T47D (cell line): ENCODE data around the gene IRF9.

Experiments
- DNase-seq, 2 experiments: peaks; one replicate each; pipeline versions ENCODE4 v3.0.0 to v3.0.0-alpha.2; 2011 to 2012; ENCODE audit warnings: low read depth in 1 of 2, low spot score in 1 of 2
- JUND ChIP-seq: IDR thresholded peaks from 2 replicates; pipeline ENCODE4 v1.6.1; 2012; ENCODE audit warnings: low read depth
- in situ Hi-C: cut with HindIII; loops from 2 replicates; pipeline ENCODE4 v1.10.0; 2016; ENCODE audit warnings: low sequenced_read_pairs, low pct_unique_long_range_greater_than_20kb

Gene IRF9

GRCh38 chr14:24162093-24162492 is 1.0 kb downstream of the IRF9 start:
- in situ Hi-C loops: no loop called here
- no peak for DNase-seq
- no peak for TF ChIP-seq JUND

- TF ChIP-seq JUND: no peak
- in situ Hi-C loops: no loop called here
- DNase-seq: no peak
Measured at GRCh38 chr14:24164518-24164991, 3.5 kb downstream of the IRF9 start.

- no peak for TF ChIP-seq JUND
- no peak for DNase-seq
- in situ Hi-C loops: no loop called here
Measured at GRCh38 chr14:24165785-24166184, 4.7 kb downstream of the IRF9 start.

GRCh38 chr14:24167469-24168114 is 6.5 kb downstream of the IRF9 start:
- no peak for TF ChIP-seq JUND
- in situ Hi-C loops: no loop called here
- DNase-seq: no peak

GRCh38 chr14:24171422-24172260 is 10.6 kb downstream of the IRF9 start, which contains the start of gene REC8:
TSS of gene REC8 (plus strand) at chr14:24172080. CDS start at chr14:24172553, 473 bp downstream.
- no peak for TF ChIP-seq JUND
- no peak for DNase-seq
- in situ Hi-C loops: no loop called here

- in situ Hi-C loops: no loop called here
Measured at GRCh38 chr14:24172261-24172860, 11.3 kb downstream of the IRF9 start.

GRCh38 chr14:24172871-24173281 is 11.8 kb downstream of the IRF9 start:
- TF ChIP-seq JUND: no peak
- in situ Hi-C loops: no loop called here
- no peak for DNase-seq

More at GRCh38 chr14:24172261-24172860, 11.3 kb downstream of the IRF9 start:
- no peak for TF ChIP-seq JUND
- DNase-seq: no peak

- DNase-seq: no peak
- TF ChIP-seq JUND: no peak
- in situ Hi-C loops: no loop called here
Measured at GRCh38 chr14:24176599-24176998, 15.5 kb downstream of the IRF9 start.

- in situ Hi-C loops: no loop called here
- DNase-seq: no peak
- TF ChIP-seq JUND: no peak
Measured at GRCh38 chr14:24177041-24177825, 16.2 kb downstream of the IRF9 start.

GRCh38 chr14:24177891-24178290 is 16.8 kb downstream of the IRF9 start:
- in situ Hi-C loops: no loop called here
- DNase-seq: no peak
- no peak for TF ChIP-seq JUND

GRCh38 chr14:24178399-24179178 is 17.5 kb downstream of the IRF9 start:
- in situ Hi-C loops: no loop called here
- TF ChIP-seq JUND: no peak
- no peak for DNase-seq
